SKM-1 (cell line): Measurements from ENCODE around the gene DIAPH2.
"Not testable (repeated sequence)": the region's sequence is repeated elsewhere in the genome, so short reads cannot be mapped to it uniquely, and the experiment has no call there.

ENCODE experiments used
- DNase-seq: peaks from one replicate; lab custom pipeline; 2025; ENCODE audit not compliant: unreplicated experiment; lab: John Stamatoyannopoulos, UW

Gene DIAPH2

DNA sequence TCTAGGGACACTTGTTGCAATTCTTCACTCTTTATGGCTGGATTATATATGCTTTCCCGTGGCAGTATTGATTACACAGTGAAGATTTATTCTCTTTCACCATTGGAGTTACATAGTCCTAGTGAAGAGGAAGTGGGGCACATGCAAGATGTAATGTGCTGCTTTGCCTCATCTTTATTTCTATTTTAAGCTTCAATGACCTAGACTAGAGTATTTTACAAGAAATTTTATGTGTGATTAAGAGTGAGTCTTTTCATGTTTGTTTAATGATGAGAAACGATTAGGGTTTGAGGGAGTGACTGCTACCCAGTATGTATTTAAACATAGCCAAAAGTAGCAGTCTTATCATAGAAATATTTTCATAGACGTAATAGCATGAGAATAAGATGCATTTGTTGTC is 30.8 kb downstream of the DIAPH2 start:
- no peak for DNase-seq

DNA sequence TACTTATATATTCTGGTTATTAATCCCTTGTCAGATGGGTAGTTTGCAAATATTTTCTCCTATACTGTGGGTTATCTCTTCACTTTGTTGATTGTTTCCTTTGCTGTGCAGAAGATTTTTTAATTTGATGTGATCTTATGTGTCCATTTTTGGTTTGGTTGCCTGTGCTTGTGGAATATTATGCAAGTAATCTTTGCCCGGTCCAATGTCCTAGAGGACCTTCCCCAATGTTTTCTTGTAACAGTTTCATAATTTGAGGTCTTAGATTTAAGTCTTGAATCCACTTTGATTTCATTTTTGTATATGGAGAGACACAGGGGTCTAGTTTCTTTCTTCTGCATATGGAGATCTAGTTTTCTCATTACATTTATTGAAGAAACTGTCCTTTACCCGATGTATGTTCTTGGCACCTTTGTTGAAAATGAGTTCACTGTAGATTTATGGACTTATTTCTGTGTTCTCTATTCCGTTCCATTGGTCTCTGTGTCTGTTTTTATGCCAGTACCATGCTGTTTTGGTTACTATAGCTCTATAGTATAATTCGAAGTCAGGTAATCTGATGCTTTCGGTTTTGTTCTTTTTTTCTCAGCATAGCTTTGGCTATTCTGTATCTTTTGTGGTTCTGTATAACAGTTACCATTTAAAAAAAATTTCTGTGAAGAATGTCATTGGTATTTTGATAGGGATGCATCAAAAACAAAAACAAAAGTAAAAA is 34.7 kb downstream of the DIAPH2 start:
- DNase-seq = no peak

DNA sequence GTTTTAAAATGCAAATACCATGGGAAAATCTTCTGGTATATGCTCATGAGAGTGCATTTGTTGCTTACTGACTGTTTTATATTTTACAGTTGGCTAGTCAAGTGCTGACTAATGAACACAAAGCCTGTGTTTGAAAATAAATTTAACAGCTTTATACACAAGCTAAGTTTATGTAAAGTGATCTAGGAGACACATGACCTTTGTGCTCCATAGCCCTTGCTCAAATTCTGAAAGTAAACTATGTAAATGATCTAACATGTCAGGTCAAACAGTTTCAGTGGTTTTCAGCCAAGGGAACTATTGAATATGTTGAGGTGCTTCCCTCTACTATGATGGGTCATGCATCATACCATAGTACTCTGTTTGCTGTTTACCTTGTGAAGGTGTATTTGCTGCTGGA is 36.7 kb downstream of the DIAPH2 start:
- DNase-seq = no peak

DNA sequence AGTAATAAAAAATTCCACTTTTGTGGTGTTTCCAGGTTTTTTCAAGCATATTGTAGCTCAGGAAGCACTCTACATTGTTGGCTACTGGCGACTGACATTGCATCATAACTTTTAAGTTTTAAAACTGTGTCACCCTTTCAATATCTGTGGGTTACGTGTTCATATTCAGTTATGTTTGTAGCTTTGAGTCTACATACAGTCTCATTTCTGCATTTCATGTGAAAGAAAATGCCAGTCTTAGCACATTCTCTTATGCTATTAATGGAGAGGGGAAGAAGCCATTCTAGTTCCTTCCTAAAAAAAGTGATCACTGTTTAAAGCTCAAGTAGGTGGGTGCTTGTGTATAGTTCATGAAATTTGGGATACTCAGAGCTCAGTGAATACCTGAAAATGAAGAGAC is 38.1 kb downstream of the DIAPH2 start:
- no peak for DNase-seq

DNA sequence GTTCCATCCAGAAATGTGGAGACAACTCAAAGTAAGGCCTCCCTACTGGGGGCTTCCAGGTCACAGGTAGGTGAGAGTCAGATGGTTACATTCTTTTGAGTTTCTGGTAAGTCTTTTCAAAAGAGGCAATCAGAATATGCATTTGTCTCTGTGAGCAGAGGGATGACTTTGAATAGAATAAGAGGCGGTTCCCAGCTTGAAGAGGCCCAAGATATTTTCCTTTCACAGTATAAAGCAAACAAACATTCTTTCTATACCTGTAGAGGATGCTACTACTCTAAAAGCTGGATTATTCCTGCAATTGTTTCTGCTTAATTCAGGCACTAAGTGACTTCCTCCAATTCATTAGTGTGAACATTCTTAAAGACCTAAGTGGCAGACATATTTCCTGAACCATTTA is 44.4 kb downstream of the DIAPH2 start:
- DNase-seq = no peak

DNA sequence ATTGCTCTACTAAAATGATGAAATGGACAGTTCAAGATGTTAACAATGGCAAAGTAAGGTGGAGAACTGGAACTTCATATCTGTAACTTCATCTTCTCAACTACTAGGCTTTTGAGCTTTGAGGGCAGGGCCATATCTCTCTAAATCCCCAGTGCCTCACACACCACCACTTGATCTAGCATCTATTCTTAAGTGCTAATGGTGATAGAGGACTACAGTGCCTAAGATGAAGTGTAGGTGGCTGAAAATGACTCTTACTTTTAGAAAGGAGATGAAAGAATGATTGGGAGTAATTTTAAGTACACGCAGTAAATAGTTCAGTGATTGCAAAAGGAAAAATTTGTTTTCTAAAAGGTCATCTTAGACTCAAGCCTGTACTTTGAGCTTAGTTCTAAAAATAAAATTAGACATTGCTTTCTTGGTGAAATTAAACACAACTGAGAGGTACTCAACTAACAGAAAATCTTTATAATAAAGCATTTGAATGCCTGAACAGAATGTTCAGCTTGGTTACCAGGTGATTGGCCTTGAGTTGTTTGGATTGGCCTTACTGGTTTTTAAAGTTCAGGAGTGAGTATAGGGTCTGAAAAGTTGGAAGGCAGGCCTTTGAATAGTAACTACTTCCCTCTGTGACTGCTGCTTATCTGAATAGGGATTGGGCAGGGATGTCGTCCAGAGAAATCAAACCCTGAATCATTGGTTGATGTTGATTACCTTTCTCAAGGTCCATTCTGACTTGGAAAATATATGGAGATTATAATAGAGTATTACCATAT is 45.4 kb downstream of the DIAPH2 start:
- DNase-seq = no peak

DNA sequence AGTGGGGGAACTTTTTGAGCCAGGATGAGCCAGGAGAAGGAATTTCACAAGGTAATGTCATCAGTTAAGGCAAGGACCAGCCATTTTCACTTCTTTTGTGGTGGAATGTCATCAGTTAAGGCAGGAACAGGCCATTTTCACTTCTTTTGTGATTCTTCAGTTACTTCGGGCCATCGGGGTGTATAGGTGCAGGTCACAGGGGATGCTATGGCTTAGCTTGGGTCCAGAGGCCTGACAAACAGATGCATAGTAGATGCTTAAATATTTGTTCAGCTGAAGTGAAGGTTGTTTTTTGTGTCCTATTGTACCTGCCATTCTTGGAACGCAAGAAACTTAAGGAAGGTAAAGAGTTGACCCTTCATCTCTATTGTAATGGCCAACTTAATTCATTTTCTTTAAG is 46.4 kb downstream of the DIAPH2 start:
- DNase-seq = not testable (repeated sequence)

DNA sequence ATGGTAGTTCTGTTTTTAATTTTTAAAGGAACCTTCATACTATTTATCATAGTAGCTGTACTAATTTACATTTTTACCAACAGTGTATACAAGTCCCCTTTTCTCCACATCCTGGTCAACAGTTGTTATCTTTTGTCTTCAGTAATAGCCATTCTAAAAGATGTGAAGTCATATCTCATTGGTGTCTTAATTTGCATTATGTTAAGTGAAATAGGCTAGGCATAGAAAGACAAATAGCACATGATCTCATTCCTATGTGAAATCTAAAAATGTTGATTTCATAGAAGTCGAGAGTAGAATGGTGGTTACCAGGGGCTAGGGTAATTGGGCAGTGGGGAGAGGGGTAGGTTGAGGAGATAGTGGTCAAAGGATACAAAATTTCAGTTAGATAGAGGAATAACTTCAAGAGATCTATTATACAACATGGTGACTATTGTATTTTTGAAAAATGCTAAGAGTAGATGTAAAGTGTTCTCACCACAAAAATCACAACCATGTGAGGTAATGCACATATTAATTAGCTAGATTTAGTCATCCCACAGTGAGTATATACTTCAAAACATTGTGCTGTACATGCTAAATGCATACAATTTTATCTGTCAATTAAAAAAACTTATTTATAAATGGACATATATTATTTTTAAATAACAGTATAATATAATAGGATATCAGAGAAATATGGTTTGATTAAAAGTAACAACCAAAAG is 58.9 kb downstream of the DIAPH2 start:
- DNase-seq = no peak

DNA sequence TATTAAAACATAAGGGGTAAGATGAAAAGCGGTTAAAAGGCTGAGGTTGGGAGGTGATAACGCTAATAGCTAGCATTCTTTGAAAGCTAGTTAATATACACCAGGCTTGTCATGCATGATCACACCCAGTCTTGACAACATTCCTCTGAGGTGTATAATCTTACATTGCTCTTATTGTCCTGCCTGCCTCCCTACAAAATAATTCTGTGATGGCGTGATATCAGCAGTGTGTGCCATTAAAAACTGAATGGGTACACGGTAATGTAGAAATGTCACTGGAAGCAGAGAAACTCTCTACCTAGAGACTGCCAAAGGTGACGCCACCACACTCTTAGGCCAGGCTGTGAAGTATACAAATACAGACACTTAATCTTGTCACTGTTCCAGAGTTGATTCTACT is 68.1 kb downstream of the DIAPH2 start:
- DNase-seq = no peak

DNA sequence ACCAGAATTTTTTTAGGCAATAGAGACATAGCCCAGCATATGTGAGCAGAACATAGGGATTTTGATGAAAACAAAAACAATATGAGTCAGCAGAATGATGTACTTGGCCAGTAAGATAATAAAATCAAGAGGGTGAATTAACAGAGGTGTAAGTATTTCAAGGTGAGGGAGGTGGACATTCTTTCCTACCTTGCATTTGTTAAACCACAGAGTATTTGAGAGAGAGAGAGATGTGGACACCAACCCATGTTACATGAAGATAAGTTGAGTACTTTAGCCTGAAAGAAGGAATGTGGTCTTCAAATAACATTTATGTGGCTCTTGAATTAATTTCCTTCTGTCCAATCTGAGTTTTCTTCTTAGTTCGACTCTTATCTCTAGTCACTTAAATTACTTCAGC is 68.6 kb downstream of the DIAPH2 start:
- DNase-seq = no peak

DNA sequence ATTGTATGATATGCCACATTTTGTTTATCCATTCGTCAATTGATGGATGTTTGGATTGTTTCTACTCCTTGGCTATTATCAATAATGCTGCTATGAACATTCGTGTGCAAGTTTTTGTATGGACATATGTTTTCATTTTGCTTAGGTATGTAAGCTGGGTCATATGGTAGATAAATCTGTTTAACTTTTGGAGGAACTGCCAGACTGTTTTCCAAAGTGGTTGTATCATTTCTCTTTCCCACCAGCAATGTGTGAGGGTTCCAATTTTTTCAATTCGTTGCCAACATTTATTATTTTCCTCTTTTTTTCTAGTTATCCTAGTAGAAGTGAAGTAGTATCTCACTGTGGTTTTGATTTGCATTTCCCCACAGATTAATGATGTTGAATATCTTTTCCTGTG is 71.8 kb downstream of the DIAPH2 start:
- no peak for DNase-seq

DNA sequence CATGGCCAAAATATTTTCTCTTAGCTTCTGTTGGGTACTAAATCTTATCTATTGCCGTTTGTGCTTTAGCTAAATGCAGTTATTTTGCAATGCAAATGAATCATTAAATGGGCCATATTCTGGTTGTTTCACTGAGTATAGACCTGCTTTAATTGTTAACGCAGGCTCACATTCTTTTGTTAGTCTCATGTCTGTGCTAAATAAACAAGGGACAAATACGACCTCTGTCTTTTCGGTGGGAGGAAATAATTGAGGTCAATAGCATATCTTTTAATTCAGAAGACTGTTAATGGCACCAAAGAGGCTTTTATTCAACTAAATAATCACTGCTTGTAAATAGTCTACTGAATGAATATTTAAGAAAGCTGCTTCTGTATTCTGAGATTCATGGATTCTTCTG is 76.9 kb downstream of the DIAPH2 start:
- no peak for DNase-seq

DNA sequence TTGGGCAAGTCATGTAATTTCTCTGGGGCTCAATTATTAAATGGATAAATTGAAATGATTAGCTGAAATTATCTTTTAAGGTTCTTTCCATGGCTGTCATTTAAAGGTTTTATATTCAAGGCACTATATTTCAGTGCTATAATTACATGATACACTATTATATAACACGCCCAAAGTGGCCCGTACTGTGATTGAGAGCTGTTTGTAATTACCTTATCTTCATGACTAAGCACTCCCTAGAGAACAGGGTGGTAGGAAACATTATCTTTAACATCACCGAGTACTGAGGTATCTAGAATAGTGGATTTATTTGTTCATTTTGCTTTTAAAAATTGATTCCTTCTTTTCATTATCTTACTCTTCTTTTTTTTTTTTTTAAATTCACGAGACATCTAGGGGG is 79.0 kb downstream of the DIAPH2 start:
- no peak for DNase-seq

DNA sequence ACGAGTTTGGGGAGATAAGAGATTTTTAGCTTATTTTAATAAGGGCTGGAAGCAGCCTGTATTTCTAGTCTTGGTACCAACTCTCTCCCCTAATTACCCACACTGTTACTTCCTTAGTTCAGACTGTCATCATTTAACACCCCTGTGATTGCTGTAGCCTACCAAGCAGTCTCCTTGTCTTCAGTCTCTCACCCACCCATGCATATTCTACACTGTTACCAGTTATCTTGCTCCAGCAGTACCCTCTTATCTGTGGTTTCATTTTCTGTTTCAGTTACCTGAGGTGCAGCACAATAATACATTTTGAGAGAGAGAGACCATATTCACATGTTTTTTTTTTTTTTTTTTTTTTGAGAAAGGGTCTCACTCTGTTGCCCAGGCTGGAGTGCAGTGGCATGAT is 80.2 kb downstream of the DIAPH2 start:
- no peak for DNase-seq

DNA sequence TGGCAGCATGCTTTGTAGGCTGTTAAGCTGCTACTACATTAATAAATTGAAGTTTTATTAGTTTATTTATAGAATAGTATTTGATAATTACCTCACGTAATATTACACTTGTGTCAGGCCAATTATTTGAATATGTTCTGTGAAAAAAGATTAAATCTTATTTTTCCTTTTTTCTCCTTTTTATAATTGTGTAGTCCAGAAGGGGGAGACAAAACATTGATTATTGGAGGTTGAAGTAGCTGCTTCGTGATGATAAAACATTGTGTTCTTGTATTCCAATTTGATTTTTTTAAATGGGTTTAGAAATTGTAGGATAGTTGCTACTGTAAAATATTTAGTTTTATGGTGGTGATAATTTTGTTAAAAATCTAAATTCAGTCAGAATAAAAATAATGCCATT is 85.7 kb downstream of the DIAPH2 start:
- DNase-seq = no peak

DNA sequence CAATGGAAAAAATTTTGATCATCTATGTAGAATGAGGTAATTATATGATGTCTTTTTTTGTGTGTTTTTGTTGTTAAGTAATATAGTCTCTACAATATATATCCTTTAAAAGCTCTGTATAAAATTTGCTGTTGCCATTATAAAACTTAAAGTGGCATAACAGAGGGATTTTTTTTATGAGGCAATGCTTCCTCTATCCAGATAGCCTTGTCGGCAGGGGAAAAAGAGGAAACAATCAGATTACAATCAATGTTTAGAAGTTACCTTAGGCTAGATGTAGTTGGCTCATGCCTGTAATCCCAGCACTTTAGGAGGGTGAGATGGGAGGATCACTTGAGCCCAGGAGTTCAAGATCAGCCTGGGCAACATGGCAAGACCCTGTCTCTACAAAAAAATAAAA is 86.8 kb downstream of the DIAPH2 start:
- DNase-seq = no peak

DNA sequence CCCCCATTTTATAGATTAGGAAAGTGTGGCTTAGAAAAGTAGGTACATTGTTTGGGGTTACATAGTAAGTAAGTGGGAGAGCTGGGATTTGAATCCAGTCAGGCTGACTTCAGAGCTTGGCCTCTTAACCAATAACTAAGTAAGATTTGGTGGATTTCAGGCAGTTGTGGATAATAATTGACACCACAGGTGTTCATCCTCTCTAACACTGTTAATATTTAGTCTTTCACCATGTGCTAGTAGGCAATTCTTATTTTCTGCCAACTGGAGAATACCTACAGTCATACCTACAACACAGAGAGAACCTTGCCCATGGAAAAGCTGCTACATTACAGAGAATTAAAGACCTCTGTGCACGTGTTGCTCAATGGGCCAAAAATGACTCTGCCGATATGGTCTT is 89.5 kb downstream of the DIAPH2 start:
- DNase-seq = no peak

DNA sequence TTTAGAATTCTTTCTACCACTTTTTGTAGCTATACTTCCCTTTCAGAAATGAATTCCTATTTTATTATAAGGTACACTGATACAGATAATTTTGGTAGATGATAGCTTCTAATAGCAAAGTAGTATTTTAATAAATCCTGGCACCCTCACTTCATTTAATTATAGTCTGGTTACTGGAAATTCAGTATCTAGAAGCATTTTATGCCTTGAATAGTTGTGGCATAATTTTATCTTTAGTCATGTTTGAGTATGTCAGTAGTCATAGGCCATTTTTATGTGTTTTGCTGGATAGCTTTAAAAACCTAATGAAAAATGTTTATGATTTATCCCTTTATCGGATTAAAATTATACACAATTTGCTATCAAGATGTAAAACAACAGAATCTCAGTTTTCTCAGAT is 92.3 kb downstream of the DIAPH2 start:
- DNase-seq = no peak

DNA sequence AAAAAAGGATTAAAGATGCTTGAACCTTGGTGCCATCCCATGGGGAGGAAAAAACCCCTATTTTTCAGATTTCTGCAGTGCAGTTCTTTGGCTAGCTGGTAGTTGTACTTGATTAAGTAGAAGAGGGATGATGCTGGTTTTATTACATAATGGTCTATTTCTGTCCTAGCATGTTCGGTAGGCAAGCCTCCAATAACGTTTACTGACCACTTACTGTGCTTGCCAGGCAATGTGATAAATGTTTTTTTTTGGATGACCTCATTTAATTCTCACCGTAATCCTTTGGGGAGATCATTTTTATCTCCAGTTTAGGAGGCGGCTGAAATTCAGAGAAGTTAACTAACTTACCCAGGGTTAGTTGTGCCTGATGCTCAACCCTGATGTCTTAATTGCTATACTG is 106.9 kb downstream of the DIAPH2 start:
- no peak for DNase-seq

DNA sequence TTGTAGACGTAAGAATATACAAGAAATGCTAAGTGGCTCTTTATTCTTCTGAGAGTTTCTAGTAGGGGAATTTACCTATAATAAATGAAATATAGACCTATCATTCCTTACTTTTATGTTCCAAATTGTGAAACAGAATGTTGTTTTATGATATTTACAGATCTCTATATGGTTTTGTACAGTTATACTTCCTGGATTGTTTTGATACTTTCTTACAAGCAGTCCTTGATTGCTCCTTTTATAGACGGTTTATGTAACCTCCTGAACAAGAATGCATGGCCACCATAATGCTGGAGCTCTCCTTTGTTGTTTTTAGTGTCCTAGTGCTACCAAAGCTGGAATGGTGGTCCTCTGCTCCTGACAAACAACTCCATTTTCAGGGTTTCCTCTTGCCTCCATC is 107.4 kb downstream of the DIAPH2 start:
- DNase-seq = no peak

DNA sequence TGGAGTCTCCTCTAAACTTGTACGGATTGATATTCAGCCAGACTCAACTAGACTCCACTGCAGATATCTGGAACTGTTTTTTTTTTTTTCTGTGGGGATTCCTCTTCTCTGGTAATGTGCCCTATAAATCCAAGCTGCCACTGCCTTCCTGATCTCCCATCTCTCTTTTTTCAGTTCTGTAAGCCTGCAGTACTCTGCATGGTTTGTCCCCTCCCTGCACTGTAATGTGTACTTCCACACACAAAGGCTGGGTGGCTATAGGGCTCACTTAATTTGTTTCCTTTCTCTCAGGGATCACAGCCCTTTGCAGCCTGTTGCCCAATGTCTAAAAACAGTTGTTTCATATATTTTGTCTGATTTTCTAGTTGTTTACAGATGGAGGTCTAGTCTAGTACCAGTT is 114.3 kb downstream of the DIAPH2 start:
- DNase-seq = no peak

DNA sequence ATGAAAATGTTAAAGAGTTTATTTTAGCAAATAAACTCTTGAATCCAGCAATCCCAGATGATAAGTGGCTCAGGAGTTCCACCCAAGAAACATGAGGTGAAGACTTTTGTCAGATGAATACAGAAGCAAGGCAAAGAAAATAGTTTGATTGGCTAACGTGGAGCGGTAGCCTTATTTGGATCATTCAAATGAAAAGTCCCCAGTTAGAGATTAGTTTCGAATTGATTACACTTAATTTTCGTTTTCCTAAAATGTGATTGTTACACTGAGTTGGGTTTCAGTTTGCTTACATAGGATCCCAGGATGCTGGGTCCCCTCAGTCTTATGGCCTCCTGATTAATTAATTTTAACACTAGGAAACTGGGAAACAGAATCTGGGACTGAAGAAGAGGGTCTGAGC is 122.7 kb downstream of the DIAPH2 start:
- DNase-seq = no peak
